ENCODE data around the gene ZBTB46.
"Not testable (repeated sequence)": the region's sequence is repeated elsewhere in the genome, so short reads cannot be mapped to it uniquely, and the experiment has no call there.

Gene ZBTB46

GRCh38 chr20:63830841-63831588 lies at the start of gene ZBTB46:
ZBTB46 (minus strand) TSS chr20:63831264; CDS start chr20:63790757, 40,507 bp downstream.
- peak; percentile 100 for DNase-seq

- no peak for DNase-seq
Measured at GRCh38 chr20:63878899-63879663, 48.0 kb upstream of the ZBTB46 start.

- no peak for DNase-seq
Measured at GRCh38 chr20:63877755-63878470, 46.8 kb upstream of the ZBTB46 start.

GRCh38 chr20:63876489-63877036 lies 45.5 kb upstream of the ZBTB46 start:
- DNase-seq = no peak

- DNase-seq = not testable (repeated sequence)
Measured at GRCh38 chr20:63874241-63874640, 43.2 kb upstream of the ZBTB46 start.

- DNase-seq = no peak
Measured at GRCh38 chr20:63873477-63873971, 42.5 kb upstream of the ZBTB46 start.

GRCh38 chr20:63868264-63868663 lies 37.2 kb upstream of the ZBTB46 start:
- DNase-seq = no peak

GRCh38 chr20:63867042-63867441 lies 36.0 kb upstream of the ZBTB46 start:
- not testable (repeated sequence) for DNase-seq

- DNase-seq = peak; percentile 100
Measured at GRCh38 chr20:63864978-63865640, 34.0 kb upstream of the ZBTB46 start, which contains the start of gene TPD52L2. TPD52L2 (plus strand) TSS chr20:63865270; CDS start chr20:63865366, 96 bp downstream.

GRCh38 chr20:63864545-63864977 lies 33.5 kb upstream of the ZBTB46 start:
- DNase-seq = no peak

- DNase-seq = peak; percentile 96
Measured at GRCh38 chr20:63863798-63864544, 32.9 kb upstream of the ZBTB46 start.

- DNase-seq = no peak
Measured at GRCh38 chr20:63863021-63863797, 32.1 kb upstream of the ZBTB46 start.

- no peak for DNase-seq
Measured at GRCh38 chr20:63861981-63862901, 31.2 kb upstream of the ZBTB46 start.

- no peak for DNase-seq
Measured at GRCh38 chr20:63861365-63861934, 30.4 kb upstream of the ZBTB46 start, which contains the start of gene ABHD16B. ABHD16B (plus strand) TSS chr20:63861498; CDS start chr20:63861541, 43 bp downstream.

- DNase-seq = no peak
Measured at GRCh38 chr20:63860325-63861051, 29.4 kb upstream of the ZBTB46 start.

GRCh38 chr20:63859166-63859699 lies 28.2 kb upstream of the ZBTB46 start:
- DNase-seq = no peak

GRCh38 chr20:63858393-63859165 lies 27.5 kb upstream of the ZBTB46 start:
- DNase-seq = no peak
